Activated CD8-positive, alpha-beta memory T cell treated with anti-CD3 and anti-CD28 coated beads for 48 hours (primary cell): ENCODE measurements around the gene PLA2G2A.
"Not testable (repeated sequence)": the region's sequence is repeated elsewhere in the genome, so short reads cannot be mapped to it uniquely, and the experiment has no call there.

Source experiments
- DNase-seq, 3 experiments: peaks; one replicate each; pipeline ENCODE4 v3.0.0-alpha.2; 2020; ENCODE audit warnings: low read depth in 2 of 3, low spot score in 2 of 3

PLA2G2A gene

GRCh38 chr1:19934336-19934735, 45.1 kb downstream of the PLA2G2A start:
- DNase-seq = no peak

- no peak for DNase-seq
These were observed 46.6 kb downstream of the PLA2G2A start for GRCh38 chr1:19932866-19933265.

GRCh38 chr1:19927130-19927421, 52.3 kb downstream of the PLA2G2A start:
- DNase-seq = not testable (repeated sequence)

GRCh38 chr1:19926296-19927129, 52.9 kb downstream of the PLA2G2A start:
- DNase-seq = no peak
